GM19035 (cell line): ENCODE data around the gene PKP2.
"Not testable (repeated sequence)": the region's sequence is repeated elsewhere in the genome, so short reads cannot be mapped to it uniquely, and the experiment has no call there.

Experiments used
- ATAC-seq: cut with Tn5 transposase; IDR thresholded peaks from one replicate; pipeline ENCODE4 v1.9.1; 2021; ENCODE audit not compliant: unreplicated experiment

Gene PKP2

DNA sequence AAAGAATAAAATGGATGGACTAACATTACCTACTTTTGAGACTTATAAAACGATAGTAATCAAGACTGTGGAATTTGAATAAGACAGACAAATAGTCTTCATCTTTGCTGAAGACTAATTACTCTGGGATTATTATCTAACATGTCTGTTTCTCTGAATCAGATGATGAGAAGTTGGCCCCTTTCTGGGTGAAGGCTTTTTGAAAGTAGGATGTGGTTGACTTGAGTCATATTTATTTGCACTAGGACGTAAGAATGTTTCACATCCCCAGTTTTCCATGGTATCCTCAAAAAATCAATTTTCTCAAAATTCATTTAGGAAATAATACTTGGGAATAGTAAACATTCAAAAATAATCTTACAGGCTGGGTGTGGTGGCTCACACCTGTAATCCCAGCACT is 31.8 kb downstream of the PKP2 start:
- no peak for ATAC-seq

DNA sequence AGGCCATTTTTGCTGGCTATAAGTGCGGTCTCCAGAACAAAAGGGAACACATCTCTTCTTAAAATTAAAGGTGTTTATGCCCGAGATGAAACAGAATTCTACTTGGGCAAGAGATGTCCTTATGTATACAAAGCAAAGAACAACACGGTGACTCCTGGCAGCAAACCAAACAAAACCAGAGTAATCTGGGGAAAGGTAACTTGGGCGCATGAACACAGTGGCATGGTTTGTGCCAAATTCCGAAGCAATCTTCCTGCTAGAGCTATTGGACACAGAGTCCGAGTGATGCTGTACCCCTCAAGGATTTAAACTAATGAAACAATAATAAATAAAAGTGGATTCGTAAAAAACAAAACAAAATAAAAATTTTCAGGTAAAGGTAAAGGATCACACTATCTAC is 33.4 kb downstream of the PKP2 start:
- ATAC-seq: no peak

- ATAC-seq: not testable (repeated sequence)
Observed at GRCh38 chr12:32861658-32862057, 34.9 kb downstream of the PKP2 start.

DNA sequence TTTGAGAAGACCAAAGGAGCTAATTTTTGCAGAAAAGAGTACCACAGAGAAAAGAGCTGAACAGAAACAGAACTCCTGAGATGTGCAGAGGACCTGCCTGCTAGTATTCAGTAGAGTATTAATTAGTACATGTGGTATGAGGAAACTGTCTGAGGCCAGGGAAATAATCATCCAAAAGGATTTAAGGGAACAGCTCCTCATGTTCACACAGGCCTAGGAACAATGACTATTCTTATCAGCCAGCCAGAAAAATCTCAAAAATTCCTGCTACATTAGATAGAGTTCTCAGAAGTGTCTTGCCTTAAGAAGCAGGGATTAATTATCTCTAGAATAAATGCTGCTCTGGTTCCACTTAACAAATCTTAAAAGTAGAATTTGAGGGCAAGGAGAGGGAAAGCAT is 36.4 kb downstream of the PKP2 start:
- ATAC-seq: no peak

- ATAC-seq: no peak
Observed at GRCh38 chr12:32859389-32859788, 37.2 kb downstream of the PKP2 start.

DNA sequence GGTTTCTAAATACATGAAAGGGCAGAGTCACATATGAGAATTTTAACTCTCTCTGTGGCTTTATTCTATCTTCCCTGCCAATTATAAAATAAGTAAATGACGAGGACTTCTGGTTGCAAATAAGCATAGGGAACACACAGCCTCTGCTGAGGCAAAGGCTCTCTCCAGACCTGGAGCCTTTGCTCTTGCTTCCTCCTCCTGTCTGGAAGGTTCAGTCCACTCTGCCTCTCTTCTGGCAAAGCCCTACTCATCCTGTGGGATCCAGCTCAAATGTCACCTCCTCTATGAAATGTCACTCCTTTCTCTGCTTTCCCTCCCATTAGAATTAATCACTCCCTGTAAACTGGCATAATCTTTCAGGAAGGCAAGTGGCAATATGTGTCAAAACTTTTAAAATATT is 41.9 kb downstream of the PKP2 start:
- no peak for ATAC-seq

DNA sequence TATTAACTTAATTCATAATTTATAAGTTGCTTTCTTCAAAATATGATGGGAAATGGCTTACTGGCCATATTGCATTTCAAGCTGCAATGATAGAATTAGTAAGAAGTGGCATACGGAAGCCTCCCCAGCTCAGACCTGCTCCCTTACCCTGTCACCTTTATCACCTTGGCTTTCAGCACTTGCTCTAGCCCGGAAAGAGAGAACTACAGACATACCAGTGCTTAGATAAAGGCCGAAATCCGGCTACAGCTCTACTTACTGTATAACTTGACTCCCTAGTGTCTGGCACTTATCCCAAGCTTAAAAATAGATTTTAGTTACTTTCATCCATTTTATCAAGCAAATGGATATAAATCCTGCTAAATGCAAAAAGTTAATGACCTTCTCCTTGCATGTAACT is 42.5 kb downstream of the PKP2 start:
- no peak for ATAC-seq

DNA sequence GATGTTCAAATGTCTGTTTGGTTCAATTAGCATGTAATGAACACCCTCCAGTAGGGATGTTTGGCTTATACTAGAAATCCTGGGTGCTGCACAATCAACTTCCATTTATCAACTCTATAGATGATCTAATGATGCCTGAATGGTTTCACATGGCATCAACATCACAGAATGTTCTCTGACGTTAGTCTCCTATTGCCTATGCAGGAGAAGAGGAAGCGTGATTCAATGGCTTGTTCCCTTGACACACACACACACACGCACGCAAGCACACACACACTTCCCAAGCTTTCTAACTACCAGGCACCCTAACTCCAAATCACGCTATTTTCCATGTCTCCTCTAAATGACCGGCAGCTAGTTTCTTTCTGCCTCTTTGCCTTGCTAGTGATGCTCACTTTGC is 49.3 kb downstream of the PKP2 start:
- no peak for ATAC-seq

DNA sequence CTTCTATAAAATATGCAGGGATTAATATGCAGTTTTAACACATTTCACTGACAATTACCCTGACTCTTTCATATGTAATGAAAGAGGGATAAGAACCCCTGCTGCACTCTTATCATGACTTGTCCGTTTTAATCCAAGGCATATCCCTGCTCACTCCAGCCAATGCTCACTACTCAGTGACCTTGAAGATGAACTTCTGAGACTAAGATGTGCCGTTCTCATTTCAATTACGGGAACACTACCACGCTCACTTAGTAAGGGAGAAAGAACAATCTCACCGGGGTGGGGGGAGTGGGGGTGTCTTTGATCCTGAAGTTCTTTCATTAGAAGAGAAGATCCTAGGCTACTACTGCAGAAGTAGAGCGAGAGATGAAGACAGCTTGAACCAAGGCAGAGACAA is 50.5 kb downstream of the PKP2 start:
- ATAC-seq: no peak

- no peak for ATAC-seq
Observed at GRCh38 chr12:32843528-32844095, 53.0 kb downstream of the PKP2 start.

GRCh38 chr12:32841061-32841460 is 55.5 kb downstream of the PKP2 start:
- ATAC-seq: no peak

- ATAC-seq: no peak
Observed at GRCh38 chr12:32839828-32840227, 56.7 kb downstream of the PKP2 start.

DNA sequence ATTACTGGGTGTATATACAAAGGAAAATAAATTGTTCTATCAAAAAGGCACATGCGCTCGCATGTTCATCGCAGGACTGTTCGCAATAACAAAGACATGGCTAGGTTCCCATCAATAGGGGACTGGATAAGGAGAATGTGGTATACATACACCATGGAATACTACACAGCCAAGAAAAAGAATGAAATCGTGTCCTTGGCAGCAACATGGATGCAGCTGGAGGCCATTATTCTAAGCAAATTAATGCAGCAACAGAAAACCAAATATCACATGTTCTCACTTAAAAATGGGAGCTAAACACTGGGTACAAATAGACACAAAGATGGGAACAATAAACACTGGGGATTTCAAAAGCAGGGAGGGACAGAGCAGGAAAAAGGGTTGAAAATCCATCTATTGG is 58.6 kb downstream of the PKP2 start:
- ATAC-seq: no peak

- no peak for ATAC-seq
Observed at GRCh38 chr12:32836710-32837109, 59.9 kb downstream of the PKP2 start.

- no peak for ATAC-seq
Observed at GRCh38 chr12:32834122-32834521, 62.5 kb downstream of the PKP2 start.

DNA sequence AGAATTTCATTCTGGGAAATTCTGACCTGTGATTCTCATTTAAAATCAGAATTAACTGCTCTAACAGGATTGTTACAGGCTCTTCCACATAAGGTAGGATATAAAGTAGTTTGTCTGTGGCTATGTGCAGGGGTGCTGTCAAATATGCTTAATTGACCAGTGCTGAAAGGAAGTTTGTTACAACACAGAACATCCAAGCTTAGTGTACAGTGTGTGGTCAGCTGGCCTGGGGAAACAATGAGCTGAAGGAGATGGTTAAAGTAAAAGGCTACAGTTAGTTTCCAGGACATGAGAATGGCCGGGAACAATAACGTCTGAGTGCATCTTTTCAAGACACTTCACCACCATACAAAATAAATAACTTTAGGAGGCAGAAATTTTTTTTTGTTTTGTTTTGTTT is 68.0 kb downstream of the PKP2 start:
- no peak for ATAC-seq

DNA sequence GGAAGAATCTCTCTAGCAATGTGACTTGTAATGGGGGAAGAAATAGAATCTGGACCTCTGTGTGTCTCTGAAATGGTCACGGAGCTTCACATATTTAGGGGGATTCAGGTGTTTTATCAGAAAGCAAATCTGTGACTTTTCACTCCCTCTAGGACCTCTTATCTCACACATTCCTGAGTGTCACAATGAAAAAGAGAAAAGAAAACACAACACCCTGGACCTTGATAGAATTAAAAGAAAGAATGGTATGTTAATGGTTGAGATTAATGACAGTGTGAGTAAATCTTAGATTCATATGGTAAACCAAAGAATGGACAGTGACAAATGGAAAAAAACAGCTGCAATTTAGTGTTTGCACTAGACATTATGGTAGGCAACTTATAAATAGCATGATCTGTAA is 68.5 kb downstream of the PKP2 start:
- ATAC-seq: no peak

GRCh38 chr12:32826807-32827412 is 69.7 kb downstream of the PKP2 start:
- ATAC-seq: no peak

DNA sequence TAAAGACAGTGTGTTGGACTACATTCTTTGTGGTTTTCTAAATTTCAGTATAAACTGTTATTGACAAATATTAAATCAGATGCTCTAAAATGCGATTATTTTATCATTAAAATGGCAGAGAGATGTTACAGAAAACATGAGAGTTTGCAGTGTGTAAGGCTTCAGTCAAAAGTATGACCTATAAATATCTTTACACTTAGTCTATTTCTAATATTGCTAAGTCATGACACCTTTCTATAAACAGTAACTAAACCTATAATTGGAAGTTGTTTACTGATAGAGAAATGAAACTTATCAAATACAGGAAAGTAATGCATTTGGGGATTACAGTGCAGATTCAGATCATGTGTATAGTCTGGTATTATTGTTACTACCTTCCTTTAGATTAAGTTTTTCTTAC is 72.0 kb downstream of the PKP2 start:
- ATAC-seq: no peak

GRCh38 chr12:32822344-32822743 is 74.2 kb downstream of the PKP2 start:
- no peak for ATAC-seq

GRCh38 chr12:32821710-32822109 is 74.9 kb downstream of the PKP2 start:
- ATAC-seq: no peak

DNA sequence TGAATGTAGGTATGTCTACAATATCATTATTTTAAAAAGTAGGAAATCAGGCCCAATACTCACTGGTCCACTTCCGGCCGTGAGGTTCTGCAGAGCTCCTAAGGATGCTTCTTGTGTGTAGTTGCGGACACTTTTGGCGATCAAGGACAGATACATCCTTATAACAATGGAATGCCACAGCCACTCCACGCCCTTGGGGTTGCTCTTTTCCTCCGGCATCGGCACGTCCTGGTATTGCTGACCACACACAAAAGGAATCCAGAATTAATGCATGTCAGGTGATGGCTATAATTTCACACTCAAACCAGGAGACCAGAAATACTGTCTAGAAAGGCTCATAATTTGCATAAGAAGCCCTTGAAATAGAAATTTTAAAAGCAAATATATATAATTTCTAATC is 75.3 kb downstream of the PKP2 start:
- ATAC-seq: no peak

DNA sequence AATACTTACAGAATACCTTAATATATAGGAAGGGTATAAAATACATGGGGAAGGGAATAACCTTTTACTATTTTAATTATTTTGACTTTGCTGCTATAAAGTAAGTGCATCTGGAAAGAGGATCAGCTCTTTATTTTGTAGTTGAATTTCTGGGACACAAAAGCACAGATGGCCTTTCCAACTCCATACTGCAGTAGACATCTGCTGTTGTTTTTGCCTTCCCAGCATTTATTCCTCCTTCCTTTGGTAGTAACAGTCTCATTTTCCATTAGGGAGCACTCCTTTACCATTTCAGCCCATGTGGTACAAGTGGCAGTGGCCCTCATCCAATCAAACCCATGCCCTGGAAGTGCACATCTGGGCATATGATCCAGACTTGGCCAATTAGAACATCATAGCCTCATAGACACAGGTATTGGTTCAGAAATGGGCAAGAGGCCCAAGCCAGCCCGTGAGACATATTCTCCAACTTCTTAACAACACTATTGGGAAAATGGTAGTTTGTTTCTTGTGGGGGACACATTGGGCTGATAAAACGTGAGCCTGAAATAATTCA is 76.1 kb downstream of the PKP2 start:
- no peak for ATAC-seq
